GM18873 (cell line): ENCODE results near the gene NUMB.
"Not testable (repeated sequence)": the region's sequence is repeated elsewhere in the genome, so short reads cannot be mapped to it uniquely, and the experiment has no call there.

ENCODE experiments used
- ATAC-seq: cut with Tn5 transposase; IDR thresholded peaks from one replicate; pipeline ENCODE4 v1.9.1; 2021; ENCODE audit warnings: mild to moderate bottlenecking, moderate library complexity, moderate number of reproducible peaks; ENCODE audit not compliant: unreplicated experiment, low FRiP score

The NUMB gene

DNA sequence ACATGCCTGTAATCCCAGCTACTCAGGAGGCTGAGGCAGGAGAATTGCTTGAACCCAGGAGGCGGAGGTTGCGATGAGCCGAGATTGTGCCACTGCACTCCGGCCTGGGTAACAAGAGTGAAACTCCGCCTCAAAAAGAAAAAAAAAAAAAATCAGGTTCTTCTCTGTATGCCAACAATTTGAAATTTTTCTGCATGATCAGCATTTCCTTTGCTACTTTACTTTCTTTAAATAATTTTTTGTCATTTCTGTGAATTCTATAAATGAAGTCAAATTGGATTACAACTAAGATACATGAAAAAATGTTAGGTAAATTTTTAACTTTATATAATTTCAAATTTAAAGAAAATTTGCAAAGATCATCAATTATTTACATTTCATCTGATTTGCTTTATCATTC, 87.8 kb downstream of the NUMB start:
- ATAC-seq = no peak

GRCh38 chr14:73369428-73369827, 88.9 kb downstream of the NUMB start:
- no peak for ATAC-seq

- ATAC-seq = no peak
These were observed 89.7 kb downstream of the NUMB start for GRCh38 chr14:73368616-73369015.

- no peak for ATAC-seq
These were observed 92.6 kb downstream of the NUMB start for GRCh38 chr14:73365727-73366126.

- ATAC-seq = no peak
These were observed 93.8 kb downstream of the NUMB start for GRCh38 chr14:73364559-73364958.

GRCh38 chr14:73359445-73359844, 98.9 kb downstream of the NUMB start:
- no peak for ATAC-seq

DNA sequence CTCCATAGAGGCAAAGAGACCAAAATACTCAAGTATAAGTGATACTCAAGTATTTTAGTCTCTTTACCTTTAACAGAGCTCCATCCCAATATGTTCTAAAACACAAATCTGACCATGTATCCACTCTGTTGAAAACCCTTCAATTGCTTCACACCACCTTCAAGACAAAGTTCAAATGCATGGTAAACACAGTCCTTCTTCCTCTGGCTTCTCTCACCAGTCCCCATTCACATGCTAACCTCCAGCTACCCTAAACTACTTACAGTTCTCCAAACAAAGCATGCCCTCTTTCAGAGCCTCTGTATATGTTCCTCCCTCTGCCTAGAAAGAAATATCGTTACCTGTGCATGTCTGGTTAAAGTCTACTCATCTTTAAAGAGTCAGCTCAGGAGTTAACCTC, 100.2 kb downstream of the NUMB start:
- no peak for ATAC-seq

DNA sequence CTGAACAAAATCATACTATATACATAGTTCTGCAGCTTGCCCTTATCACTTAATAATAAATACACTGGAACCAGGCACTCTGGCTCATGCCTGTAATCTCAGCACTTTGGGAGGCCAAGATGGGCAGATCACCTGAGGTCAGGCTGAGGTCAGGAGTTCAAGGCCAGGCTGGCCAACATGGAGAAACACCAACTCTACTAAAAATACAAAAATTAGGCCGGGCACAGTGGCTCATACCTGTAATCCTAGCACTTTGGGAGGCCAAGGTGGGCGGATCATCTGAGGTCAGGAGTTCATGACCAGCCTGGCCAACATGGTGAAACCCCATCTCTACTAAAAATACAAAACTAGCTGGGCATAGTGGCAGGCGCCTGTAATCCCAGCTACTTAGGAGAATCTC, 109.3 kb downstream of the NUMB start:
- ATAC-seq = not testable (repeated sequence)

- no peak for ATAC-seq
These were observed 114.0 kb downstream of the NUMB start for GRCh38 chr14:73344319-73344718.

GRCh38 chr14:73342670-73343069, 115.7 kb downstream of the NUMB start:
- ATAC-seq = no peak

DNA sequence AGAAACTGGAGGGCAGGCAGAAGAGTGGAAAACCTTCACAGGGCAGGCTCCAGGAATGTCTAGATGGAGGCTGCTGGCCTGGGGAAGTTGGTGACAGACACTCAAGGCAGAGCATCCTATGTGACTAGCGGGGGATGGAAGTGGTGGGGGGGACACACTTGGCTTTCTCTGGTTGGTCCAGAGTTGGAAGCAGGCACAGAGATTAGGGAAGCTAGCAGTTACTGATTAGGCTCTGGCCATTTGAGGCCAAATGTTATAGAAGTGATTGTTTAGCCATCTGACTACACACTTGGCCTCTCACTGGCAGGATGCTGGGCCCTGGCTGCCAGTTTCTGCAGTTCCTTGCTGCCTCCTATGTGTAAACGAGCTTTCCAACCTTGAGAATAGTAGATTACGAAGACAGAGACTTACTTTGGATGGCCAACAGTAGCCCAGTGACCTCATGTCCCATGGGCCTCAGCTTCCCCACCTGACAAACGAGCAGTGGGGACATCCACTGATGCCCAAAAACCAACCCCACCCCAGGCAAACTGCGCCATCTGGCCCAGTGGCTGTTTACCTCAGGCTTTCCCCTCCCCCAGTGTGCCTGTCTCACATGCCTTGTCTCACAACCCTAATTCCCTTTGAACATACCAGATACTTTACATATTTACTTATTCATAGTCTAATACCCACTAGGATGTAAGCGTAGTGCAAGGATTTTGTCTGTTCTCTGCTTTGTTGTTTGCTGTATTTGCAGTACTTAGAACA, 118.3 kb downstream of the NUMB start:
- ATAC-seq = no peak

DNA sequence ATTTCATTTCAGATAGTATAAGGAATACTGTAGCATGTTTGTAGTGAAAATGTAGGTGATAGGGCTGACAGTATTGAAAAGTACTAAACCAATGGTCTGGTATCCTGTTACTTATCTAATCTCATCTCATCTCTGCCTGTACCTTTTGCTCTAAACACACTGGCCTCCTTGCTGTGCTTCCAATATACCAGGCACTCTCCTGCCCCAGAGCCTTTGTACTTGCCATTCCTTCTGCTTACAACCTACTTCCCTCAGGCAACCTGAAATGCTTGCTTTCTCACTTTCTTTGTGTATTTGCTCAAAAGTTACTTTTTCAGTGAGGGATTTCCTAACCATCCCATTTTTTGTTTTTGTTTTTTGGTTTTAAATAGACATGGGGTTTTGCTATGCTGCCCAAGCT, 119.1 kb downstream of the NUMB start:
- ATAC-seq = no peak

- no peak for ATAC-seq
These were observed 119.8 kb downstream of the NUMB start for GRCh38 chr14:73338551-73338950.

- ATAC-seq = no peak
These were observed 125.3 kb downstream of the NUMB start for GRCh38 chr14:73333031-73333430.

DNA sequence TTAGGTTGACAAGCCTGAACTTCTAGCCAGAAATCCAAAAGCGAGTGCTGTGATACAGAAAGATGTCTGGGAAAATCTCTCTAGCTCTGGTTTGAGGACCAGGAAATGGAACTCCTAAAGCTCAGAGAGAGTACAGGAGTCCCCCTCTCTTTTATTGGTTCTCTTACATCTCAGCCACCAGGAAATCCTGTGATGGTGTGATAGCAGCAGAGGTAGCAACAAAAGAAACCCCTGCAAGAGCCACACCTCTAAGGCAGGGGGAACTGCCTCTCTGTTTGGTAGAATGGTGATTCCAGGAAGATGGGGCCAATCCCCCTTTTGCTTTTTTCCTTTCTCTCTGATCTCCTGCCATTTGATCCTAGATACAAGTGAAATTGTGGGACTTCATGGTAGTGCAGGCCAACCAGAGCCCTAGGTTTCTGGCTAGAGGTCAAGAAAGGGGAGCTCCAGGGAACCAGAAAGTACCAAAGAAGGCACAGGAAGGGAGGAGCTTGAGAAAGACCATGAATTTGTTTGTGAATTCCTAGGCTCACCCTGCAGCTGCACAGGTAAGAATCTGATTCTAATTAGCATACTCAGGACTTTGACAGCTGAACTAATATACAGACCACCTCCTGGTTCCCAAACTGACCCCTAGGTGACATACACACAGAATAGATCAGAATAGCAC, 132.6 kb downstream of the NUMB start:
- ATAC-seq = no peak

DNA sequence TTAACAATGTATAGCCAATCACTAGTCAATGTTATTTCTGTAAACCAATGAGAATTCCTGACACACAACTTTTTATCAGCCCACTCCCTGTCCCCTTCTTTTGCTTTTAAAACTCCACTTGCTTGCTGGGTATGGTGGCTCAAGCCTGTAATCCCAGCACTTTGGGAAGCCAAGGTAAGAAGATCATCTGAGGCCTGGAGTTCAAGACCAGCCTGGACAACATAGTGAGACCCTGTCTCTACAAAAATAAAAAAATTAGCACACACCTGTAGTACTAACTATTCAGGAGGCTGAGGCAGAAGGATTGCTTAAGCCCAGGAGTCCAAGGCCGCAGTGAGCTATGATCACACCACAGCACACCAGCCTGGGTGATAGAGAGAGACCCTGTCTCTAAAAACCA, 133.3 kb downstream of the NUMB start:
- no peak for ATAC-seq

DNA sequence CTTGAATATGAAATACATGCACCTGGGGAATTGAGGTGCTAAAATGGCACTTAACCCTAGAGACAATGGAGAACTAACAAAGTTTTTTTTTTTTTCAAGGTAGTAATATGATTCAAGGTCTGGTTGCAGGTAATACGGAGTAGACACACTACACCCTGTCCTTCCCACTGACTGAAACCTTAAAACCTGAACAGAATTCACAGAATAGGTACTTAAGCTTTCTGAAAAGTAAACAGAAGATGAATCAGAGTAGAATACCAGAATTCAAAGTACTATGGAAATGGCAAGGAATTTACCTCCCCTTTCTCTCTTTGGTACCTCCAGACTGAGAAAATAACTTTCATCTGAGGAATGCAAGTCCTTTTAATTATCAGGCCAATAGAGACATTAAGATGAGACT, 133.8 kb downstream of the NUMB start:
- ATAC-seq = no peak

GRCh38 chr14:73323896-73324399, 134.4 kb downstream of the NUMB start:
- ATAC-seq = no peak

- no peak for ATAC-seq
These were observed 145.2 kb downstream of the NUMB start for GRCh38 chr14:73313151-73313550.

DNA sequence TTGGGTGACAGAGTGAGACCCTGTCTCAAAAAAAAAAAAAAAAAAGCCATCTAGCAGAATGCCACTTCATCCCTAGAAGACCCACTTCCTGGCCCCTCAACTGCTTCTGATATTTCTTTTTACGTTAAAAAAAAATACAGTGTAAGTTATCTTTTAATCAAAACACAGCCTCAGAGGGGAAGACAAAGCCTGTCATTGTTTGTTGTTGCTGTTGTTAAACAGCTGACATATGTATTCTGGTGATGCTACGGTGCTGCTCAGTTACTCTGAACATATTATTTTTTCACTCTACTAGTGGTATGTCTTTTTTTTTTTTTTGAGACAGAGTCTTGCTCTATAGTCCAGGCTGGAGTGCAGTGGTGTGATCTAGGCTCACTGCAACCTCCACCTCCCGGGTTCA, 145.7 kb downstream of the NUMB start:
- ATAC-seq = no peak

DNA sequence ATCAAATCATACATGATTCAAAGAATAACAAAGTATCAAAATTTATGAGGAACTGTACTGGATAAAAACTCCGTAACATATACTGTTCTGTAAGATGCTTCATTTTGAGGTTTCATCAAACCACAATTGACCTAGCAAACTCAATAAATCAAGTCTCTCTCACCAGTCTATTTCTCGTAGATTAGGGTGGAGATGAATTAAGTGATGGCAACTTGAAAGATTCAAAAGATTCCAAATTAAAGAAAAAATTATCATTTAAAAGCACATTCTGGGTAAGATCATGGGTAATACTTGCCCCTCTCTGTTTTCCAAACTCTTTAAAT, 146.7 kb downstream of the NUMB start:
- ATAC-seq = no peak

DNA sequence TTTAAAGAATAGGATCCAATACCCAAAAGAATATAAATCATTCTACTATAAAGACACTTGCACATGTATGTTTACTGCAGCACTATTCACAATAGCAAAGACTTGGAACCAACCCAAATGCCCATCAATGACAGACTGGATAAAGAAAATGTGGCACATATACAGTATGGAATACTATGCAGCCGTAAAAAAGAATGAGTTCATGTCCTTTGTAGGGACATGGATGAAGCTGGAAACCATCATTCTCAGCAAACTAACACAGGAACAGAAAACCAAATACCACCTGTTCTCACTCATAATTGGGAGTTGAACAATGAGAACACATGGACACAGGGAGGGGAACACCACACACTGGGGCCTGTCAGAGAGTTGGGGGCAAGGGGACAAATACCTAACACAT, 149.1 kb downstream of the NUMB start:
- ATAC-seq = not testable (repeated sequence)
